ENCODE data around the gene TMEM131.
"Not testable (repeated sequence)": the region's sequence is repeated elsewhere in the genome, so short reads cannot be mapped to it uniquely, and the experiment has no call there.

TMEM131 gene

GRCh38 chr2:97853057-97853456 lies 142.7 kb downstream of the TMEM131 start:
- not testable (repeated sequence) for DNase-seq

- DNase-seq: peak; percentile 81
These were observed 144.6 kb downstream of the TMEM131 start for GRCh38 chr2:97851172-97851571.

- DNase-seq: peak; percentile 86
These were observed 145.7 kb downstream of the TMEM131 start for GRCh38 chr2:97849881-97850528.

GRCh38 chr2:97848306-97848705 lies 147.4 kb downstream of the TMEM131 start:
- DNase-seq: no peak

GRCh38 chr2:97846716-97847115 lies 149.0 kb downstream of the TMEM131 start:
- DNase-seq: not testable (repeated sequence)

GRCh38 chr2:97845818-97846217 lies 149.9 kb downstream of the TMEM131 start:
- DNase-seq: peak; percentile 17

- no peak for DNase-seq
These were observed 150.6 kb downstream of the TMEM131 start for GRCh38 chr2:97845133-97845532.

GRCh38 chr2:97844311-97844859 lies 151.4 kb downstream of the TMEM131 start:
- no peak for DNase-seq

- no peak for DNase-seq
These were observed 155.6 kb downstream of the TMEM131 start for GRCh38 chr2:97840198-97840597.

GRCh38 chr2:97834610-97835009 lies 161.1 kb downstream of the TMEM131 start:
- DNase-seq: peak; percentile 33

- no peak for DNase-seq
These were observed 164.6 kb downstream of the TMEM131 start for GRCh38 chr2:97831121-97831520.

GRCh38 chr2:97829255-97829654 lies 166.5 kb downstream of the TMEM131 start:
- not testable (repeated sequence) for DNase-seq

GRCh38 chr2:97827013-97827412 lies 168.7 kb downstream of the TMEM131 start:
- DNase-seq: not testable (repeated sequence)

- not testable (repeated sequence) for DNase-seq
These were observed 169.4 kb downstream of the TMEM131 start for GRCh38 chr2:97826266-97826847.

- not testable (repeated sequence) for DNase-seq
These were observed 171.7 kb downstream of the TMEM131 start for GRCh38 chr2:97824011-97824410.

GRCh38 chr2:97821862-97822261 lies 173.9 kb downstream of the TMEM131 start:
- not testable (repeated sequence) for DNase-seq

- no peak for DNase-seq
These were observed 176.0 kb downstream of the TMEM131 start for GRCh38 chr2:97819754-97820153.

- no peak for DNase-seq
These were observed 179.3 kb downstream of the TMEM131 start for GRCh38 chr2:97816411-97816810.

GRCh38 chr2:97812931-97813330 lies 182.8 kb downstream of the TMEM131 start:
- DNase-seq: no peak

GRCh38 chr2:97808816-97809215 lies 186.9 kb downstream of the TMEM131 start:
- no peak for DNase-seq

GRCh38 chr2:97806738-97807618 lies 188.8 kb downstream of the TMEM131 start:
- peak; percentile 83 for DNase-seq

- no peak for DNase-seq
These were observed 190.0 kb downstream of the TMEM131 start for GRCh38 chr2:97805776-97806175.

GRCh38 chr2:97801028-97801427 lies 194.7 kb downstream of the TMEM131 start:
- DNase-seq: no peak
